Fibroblast of gingiva (primary cell): ENCODE measurements around the gene DLG1.

ENCODE experiments used
- DNase-seq: peaks from one replicate; pipeline ENCODE4 v3.0.0-alpha.2; 2011; ENCODE audit warnings: low read depth

Gene DLG1

GRCh38 chr3:197171481-197172067 lies 126.8 kb downstream of the DLG1 start:
- DNase-seq = no peak

GRCh38 chr3:197169028-197169427 lies 129.4 kb downstream of the DLG1 start:
- no peak for DNase-seq

DNA sequence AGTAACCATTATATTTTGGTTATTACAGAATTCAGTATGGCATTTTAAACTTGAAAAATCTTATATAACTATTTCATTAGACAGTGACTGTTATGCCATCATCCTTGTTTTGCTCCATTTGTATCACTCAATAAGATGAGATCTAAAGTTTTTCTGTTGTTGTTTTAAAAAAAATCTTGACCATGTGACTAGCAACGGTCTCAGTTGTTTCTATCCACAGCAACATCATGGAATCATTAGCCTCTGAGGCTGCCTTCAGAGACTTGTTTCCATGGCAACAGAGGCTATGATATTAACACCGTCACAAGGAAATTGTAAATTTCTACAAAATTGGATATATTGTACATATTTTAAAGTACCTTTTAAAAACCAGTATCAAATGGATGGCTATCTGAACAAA lies 129.8 kb downstream of the DLG1 start:
- peak; percentile 87 for DNase-seq

DNA sequence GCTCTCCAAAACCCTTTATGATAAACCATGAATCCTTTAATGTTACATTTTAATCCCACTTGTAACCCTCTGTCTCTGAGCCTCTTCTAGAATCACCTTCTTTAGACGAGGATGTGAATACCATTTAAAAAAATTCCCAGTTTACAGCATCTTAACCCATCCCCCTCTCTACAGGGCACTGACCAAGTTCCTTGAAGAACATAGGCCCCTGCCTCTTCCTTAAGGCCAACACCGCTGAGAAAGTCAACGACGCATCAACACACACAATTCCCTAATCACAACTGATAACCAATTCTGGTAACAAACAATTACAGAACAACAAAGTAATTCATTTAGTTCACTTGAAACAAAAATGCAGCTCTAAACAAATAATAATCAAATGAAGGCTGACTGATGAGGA lies 130.3 kb downstream of the DLG1 start:
- no peak for DNase-seq

GRCh38 chr3:197167549-197167948 lies 130.9 kb downstream of the DLG1 start:
- DNase-seq = no peak

DNA sequence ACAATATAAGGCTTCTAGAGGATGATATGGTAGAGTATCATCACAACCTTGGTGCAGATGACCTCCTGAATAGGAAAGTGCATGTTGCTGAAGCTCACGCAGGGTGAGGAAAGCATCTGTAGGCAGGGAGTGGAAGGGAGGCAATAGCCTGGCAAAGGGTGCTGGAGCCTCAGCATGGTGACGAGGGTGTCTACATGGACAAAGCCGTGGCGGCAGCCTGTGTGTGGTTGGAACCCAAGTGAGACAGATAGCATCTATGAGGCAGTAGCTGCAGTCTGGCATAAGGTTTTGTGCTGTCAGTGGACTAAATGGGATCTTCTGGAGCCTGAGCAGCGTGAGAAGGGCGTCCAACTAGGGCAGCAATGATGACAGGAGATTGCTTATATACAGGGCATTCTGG lies 132.5 kb downstream of the DLG1 start:
- DNase-seq = no peak

DNA sequence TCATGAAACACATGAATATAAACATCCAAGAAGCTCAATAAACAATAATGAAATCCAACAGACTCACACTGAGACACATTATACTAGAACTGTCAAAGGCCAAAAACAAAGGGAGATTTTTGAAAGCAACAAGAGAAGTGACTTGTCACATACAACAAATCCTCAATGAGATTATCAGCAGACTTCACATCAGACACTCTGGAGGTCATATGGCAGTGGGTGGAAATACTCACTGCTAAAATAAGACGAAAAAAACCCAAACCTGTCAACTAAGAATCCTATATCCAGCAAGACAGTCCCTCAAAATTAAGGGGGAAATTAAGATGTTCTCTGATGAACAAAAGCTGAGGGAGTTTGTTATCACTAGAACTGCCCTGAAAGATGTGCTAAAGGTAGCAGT lies 143.4 kb downstream of the DLG1 start:
- DNase-seq = peak; percentile 10

GRCh38 chr3:197151580-197151979 lies 146.8 kb downstream of the DLG1 start:
- DNase-seq = peak; percentile 87

- DNase-seq = no peak
These were observed 148.9 kb downstream of the DLG1 start for GRCh38 chr3:197149528-197149927.

GRCh38 chr3:197144188-197144587 lies 154.2 kb downstream of the DLG1 start:
- no peak for DNase-seq

GRCh38 chr3:197139586-197139985 lies 158.8 kb downstream of the DLG1 start:
- DNase-seq = no peak

DNA sequence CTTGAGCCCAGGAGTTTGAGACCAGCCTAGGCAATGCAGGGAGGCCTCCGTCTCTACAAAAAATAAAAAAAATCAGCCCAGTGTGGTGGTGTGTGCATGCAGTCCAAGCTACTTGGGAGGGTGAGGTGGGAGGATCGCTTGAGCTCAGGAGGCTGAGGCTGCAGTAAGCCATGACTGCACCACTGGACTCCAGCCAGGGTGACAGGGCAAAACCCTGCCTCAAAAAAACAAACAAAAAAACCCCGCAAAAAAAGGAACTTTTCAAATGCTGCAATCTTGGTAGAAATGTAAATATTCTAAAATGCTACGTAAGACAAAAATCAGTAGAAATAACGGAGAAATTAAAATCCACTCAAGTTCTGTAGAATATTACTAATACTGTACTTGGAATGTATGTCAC lies 160.7 kb downstream of the DLG1 start:
- no peak for DNase-seq

DNA sequence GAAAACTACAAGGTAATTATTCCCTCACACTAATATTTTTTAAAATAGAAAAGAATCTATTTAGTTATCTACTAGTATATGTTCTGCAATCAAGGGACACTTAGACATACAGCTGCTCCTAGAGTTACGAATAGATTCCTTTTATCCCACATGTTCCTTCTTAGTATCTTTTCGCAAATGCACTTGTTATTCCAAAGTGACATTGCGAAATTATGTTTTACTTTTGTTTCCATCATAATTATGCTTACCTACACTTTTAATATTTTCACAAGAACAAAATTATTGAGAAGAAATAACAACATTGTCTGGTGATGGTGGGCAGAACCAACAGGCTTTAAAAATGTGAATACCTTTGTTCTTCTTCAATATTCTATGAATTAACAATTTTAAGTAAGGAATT lies 161.7 kb downstream of the DLG1 start:
- no peak for DNase-seq

- DNase-seq = no peak
These were observed 163.2 kb downstream of the DLG1 start for GRCh38 chr3:197135212-197135611.

DNA sequence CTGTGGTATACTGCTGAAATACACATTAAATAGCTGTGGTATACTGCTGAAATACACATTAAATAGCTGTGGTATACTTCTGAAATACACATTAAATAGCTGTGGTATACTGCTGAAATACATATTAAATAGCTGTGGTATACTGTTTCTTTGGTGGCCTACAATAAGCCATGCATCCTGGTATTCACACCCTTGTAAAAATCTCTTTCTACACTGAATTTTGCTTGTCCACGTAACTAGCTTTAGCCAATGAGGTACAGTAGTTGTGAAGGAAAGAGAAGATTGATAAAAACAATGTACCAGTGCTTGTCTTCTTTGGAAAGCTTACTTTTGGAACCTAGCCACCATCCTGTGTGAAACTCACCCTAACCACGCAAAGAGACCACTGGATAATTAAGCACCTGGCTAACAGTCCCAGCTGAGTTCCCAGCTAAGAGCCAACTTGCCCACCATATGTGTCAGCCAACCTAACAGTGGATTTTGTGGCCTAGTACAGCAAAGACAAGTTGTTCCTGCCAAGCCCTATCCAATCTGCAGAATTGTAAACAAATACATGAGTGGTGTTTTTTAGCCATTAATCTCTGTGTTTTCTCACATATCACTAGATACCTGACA lies 165.4 kb downstream of the DLG1 start:
- DNase-seq = no peak

DNA sequence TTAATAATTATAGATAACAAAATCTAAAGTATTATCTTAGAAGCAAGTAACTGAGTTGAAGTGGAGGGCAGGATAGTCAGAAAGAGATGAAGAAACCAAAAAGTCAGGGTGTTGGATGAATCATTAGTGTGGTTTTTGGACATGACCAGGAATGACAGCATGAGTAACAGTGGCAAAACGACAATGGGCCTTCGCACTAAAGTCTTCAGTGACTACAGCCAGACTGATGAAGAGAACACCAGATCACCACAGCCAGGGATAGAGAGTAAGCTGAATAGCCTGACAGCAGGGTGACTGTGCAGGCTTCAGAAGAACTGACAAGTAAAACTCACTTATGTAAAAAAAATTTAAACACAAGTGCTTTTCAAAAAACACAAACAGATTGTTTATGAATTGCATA lies 172.8 kb downstream of the DLG1 start:
- DNase-seq = peak; percentile 9

GRCh38 chr3:197124713-197125112 lies 173.7 kb downstream of the DLG1 start:
- no peak for DNase-seq

DNA sequence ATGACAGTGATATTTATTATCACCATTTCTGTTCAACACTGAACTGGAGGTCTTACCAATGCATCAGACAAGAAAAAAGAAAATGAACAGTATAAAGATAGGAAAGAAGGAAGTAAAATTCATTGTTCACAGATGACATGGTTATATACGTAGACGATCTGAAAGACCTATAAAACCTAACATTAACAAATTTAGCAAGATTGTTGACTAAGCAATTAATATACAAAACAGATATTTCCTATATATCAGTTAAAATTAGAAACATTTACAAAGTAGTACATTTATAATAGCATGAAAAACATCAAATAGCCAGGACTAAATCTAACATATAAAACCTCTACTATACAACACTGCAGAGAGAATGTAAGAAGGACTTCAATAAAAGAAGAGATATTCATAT lies 176.0 kb downstream of the DLG1 start:
- DNase-seq = no peak

DNA sequence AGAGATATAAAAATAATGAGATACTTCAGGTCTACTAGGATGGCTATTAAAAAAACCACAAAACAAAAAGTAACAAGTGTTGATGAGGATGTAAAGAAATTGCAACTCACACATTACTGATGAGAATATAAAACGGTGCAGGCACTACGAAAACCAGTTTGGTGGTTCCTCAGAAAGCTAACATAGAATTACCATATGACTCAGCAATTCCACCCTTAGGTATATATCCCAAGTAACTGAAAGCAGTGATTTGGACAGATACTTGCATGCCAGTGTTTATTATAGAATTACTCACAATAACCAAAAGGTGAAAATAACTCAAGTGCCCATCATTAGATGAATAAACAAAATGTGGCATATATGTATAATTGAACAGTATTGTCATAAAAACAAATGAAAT lies 181.3 kb downstream of the DLG1 start:
- DNase-seq = no peak

DNA sequence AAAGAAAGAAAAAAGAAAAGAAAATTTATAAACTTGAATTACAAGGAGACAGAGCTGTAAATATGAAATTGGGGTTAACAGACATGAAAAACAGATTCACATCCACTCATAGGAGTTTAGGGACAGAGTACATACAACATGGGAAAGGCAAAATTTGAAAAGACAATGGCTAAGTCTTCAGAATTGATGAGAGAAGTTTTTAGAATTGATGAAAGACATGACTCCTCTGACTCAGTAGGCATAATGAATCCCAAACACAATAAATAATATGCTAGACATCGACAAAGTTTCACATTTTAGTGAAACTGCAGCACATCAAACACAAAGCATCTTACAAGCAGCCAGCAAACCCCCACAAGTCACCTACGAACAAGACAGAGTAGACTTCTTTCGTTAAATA lies 184.4 kb downstream of the DLG1 start:
- no peak for DNase-seq

DNA sequence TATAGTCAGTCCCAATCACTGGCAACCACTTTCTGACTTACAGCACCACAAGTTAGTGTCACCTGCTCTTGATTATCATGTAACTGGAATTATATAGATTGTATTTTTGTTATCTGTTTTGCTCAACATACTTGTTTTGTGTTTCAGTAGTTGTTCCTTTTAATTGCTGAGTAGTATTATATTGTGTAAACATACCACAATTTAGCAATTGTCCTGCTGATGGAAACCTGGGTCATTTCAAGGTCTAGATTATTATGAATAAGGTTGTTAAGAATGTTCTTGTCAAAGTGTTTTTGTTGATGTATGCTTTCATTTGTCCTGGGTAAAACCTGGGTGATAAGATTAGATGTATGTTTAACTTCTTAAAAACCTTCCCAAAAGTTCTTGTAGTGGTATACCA lies 186.7 kb downstream of the DLG1 start:
- DNase-seq = no peak

DNA sequence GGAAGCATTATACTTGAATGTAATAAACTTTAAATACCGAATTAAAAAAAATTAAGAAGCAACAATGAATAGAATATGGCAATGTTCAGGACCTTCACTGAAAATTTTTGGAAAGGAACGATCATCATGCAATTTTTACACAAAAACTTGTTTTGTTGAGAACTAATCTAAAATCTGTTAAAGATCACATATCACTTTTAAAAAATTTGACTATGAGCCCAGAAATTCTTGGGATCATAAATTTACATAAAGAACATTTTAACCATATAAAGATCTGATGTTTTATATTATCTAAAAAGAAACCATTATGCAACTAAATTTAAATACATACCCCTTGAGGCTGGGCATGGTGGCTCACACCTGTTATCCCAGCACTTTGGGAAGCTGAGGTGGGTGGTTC lies 192.6 kb downstream of the DLG1 start:
- no peak for DNase-seq

DNA sequence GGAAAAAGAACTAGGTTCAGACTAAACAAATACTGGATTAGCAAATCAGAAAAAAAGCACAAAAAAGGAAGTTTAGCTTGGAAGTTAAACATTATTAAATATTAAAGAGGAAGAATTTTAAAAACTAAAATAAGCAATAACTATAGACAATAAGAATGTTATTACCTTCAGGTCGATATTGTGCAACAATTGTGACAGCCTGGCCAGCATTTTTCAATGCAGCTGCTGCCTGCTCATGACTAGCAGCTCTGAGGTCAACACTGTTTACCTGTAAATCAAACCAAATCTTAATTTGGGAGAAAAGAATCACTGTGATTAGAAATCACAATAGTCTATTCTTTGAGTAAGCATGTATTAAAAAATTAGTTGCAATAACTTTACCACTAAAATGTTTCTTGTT lies 193.7 kb downstream of the DLG1 start:
- DNase-seq = no peak

- peak; percentile 9 for DNase-seq
These were observed 194.6 kb downstream of the DLG1 start for GRCh38 chr3:197103766-197104165.
